ENCODE data around the gene NHSL1. TPM values are rescaled to one million over a fixed set of nuclear protein-coding genes. Genes with fewer than 3 reads are reported as not detected.

The NHSL1 gene
- total RNA-seq (2021; fragmentation: NEBNext Ultra II Directional; extraction: Animal tissue kit (Norgen Biotek cat#: 25700)), result 27.2 and 32.4 TPM in 2 replicates
- 7.2 and 12.5 TPM in 2 replicates for polyA plus RNA-seq (2011; rRNA removed)
- 6.4 TPM for polyA plus RNA-seq (2011; cell fraction: cytosol; rRNA removed)
- polyA plus RNA-seq (2011; cell fraction: nucleus; rRNA removed), result 23.6 TPM
- 12.8 to 15.6 TPM (median 13.8 TPM) in 4 replicates for polyA plus RNA-seq (2012, experiment 1 of 2)
- 6.8 TPM for polyA plus RNA-seq (2012, experiment 2 of 2)
- polyA plus RNA-seq (2013, experiment 1 of 2), result 17.0 TPM
- polyA plus RNA-seq (2013, experiment 2 of 2), result 16.4 TPM
- polyA minus RNA-seq (2011; rRNA and poly(A)+ RNA removed), result 50.6 and 61.0 TPM in 2 replicates
- 24.7 TPM for polyA minus RNA-seq (2011; cell fraction: cytosol; rRNA and poly(A)+ RNA removed)
- polyA minus RNA-seq (2011; cell fraction: nucleus; rRNA and poly(A)+ RNA removed), result 58.6 TPM
- long read RNA-seq, experiment 1, partial matches to known transcripts, result 0 of 8 reads
- long read RNA-seq, experiment 1, other reads (novel, unspliced or antisense), result 7 of 8 reads
- long read RNA-seq, experiment 2, partial matches to known transcripts, result 0 of 2 reads
- long read RNA-seq, experiment 2, other reads (novel, unspliced or antisense), result 2 of 2 reads

DNA sequence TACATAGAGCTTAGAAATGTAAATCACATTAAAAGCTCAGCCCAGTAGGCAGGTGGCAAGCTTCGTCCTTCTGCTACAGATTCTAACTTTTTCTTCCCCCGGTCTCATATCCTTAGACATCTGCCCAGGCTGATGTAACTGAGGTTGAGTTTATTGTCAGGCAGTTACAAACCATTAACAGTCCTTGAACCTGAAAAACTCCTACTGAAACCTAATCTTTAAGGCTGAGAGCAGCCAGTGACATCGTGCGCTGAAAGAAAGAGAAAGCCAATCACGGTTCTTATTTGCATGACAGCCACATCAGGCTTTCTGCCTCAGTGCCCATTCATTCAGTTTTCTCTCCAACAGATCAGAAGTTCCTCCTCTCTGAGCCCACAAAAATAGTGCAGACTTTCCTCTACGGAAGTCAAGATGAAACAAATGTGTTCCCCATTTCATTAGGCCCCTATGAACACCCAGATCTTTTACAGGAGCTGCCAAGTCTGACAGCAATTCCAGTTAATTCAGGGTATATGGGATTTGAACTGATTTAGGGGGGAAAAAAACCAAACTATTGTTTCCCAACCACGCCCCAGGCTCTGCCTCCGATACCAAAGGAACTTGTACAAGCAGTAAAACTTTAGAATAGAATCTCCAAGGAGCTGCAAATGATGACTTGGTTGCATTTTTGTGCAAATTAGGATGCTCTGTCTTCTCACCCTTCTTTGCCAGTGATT, at the start of gene NHSL1:
Gene NHSL1, minus strand, starts transcription at position 192 of the 716 bp plus-strand sequence. CDS start 204 bp downstream, outside the sequence.
- Histone ChIP-seq H3K27ac (ENCODE audit: low read depth, low read length) (peak within 1 kb of the TSS; percentile 56; the same call in 1 of the 2 replicates), H3K9me3 (ENCODE audit: insufficient read depth in 2 of 2, low read depth in 1 of 2, low read length in 1 of 2) (no peaks in the 10 kb centered on the region), H2BK15ac (ENCODE audit: low read length) (no peak within 1 kb of the TSS), H3K4me1 (replicated peaks in 1 of 4; ENCODE audit: control insufficient read depth in 3 of 4, insufficient read depth in 4 of 4, low read length in 3 of 4) (peaks cover 5 to 21% (median 17%) of the 10 kb centered on the region in 4 experiments), H3K23ac (ENCODE audit: insufficient read length) (no peak within 1 kb of the TSS), H2BK20ac (ENCODE audit: low read length) (no peak within 1 kb of the TSS; the same call in 1 of the 2 replicates), H3K36me3 (ENCODE audit: control insufficient read depth in 2 of 4, insufficient read depth in 4 of 4, low read length in 3 of 4) (peaks cover 0 to 17% (median 0%) of the 10 kb centered on the region in 4 experiments; a peak in 3 of 8 replicates), H3K14ac (ENCODE audit: insufficient read length) (no peak within 1 kb of the TSS), H3K4me3 (ENCODE audit: extremely low read depth in 1 of 4, insufficient read depth in 2 of 4, low read depth in 3 of 4, low read length in 4 of 4) (peak within 1 kb of the TSS; percentile 26 to 60 (median 45); a peak in 7 of 8 replicates), H2BK12ac (ENCODE audit: low read depth, low read length) (no peak within 1 kb of the TSS; the same call in 1 of the 2 replicates), H3K4me2 (ENCODE audit: insufficient read depth in 1 of 2, low read depth in 2 of 2, low read length in 2 of 2) (peak within 1 kb of the TSS; percentile 73 to 84), H2BK5ac (ENCODE audit: low read depth, low read length) (peak within 1 kb of the TSS; percentile 55), H2AFZ (ENCODE audit: low read length) (no peak within 1 kb of the TSS), H4K20me1 (replicated peaks in 1 of 2; ENCODE audit: control insufficient read depth in 1 of 2, insufficient read depth in 2 of 2, low read length in 2 of 2) (no peaks in the 10 kb centered on the region), H3K27me3 (replicated peaks in 1 of 4; ENCODE audit: control insufficient read depth in 3 of 4, extremely low read depth in 1 of 4, insufficient read depth in 3 of 4, low read length in 3 of 4) (no peaks in the 10 kb centered on the region), H3K23me2 (ENCODE audit: low read depth, low read length) (peaks cover 6% of the 10 kb centered on the region), H3K79me1 (ENCODE audit: low read depth, low read length) (no peaks in the 10 kb centered on the region; the same call in 1 of the 2 replicates), H3K9ac (replicated peaks in 1 of 4; ENCODE audit: extremely low read depth in 1 of 4, low read depth in 3 of 4, low read length in 3 of 4) (peak within 1 kb of the TSS in 2 of 4 experiments; percentile 25 to 38; a peak in 3 of 7 replicates), H3K18ac (ENCODE audit: extremely low read depth, low read length) (peak within 1 kb of the TSS; percentile 52; the same call in 1 of the 2 replicates), H3K4ac (replicated peaks; ENCODE audit: insufficient read length, low read depth, low read length) (no peak within 1 kb of the TSS), H2BK120ac (replicated peaks; ENCODE audit: low read depth, low read length) (no peak within 1 kb of the TSS), H3K56ac (replicated peaks; ENCODE audit: insufficient read length, low read depth, low read length) (no peak within 1 kb of the TSS), H4K8ac (ENCODE audit: extremely low read depth, insufficient read depth, low read length) (no peak within 1 kb of the TSS), H4K5ac (ENCODE audit: insufficient read length, low read depth, low read length) (no peak within 1 kb of the TSS), H3K79me2 (ENCODE audit: control insufficient read depth in 1 of 2, insufficient read depth in 2 of 2, low read length in 2 of 2) (peaks cover 0 to 31% of the 10 kb centered on the region in 2 experiments; a peak in 3 of 4 replicates), H2AK5ac (ENCODE audit: low read depth, low read length) (peak within 1 kb of the TSS; percentile 55; the same call in 1 of the 2 replicates), H4K91ac (replicated peaks; ENCODE audit: insufficient read length, low read length) (peak within 1 kb of the TSS; percentile 38)
- 6% methylated on average over 8 of the region's 8 CpGs; no CpG with 5 or more reads in 1 of the 2 experiments for WGBS, 2 experiments (ENCODE audit: extremely low coverage in 1 of 2, insufficient coverage in 1 of 2, insufficient read length in 1 of 2, insufficient replicate concordance in 2 of 2, low coverage in 1 of 2, low lambda C conversion rate in 2 of 2, missing lambda C conversion rate in 1 of 2)
- DNase-seq (ENCODE audit: low read depth in 1 of 2, low spot score in 2 of 2) (no peak), FAIRE-seq (peak; percentile 86)
- CTCF ChIA-PET (ENCODE audit: partially characterized antibody), result interaction anchor here (1.1 to 13.8 kb wide), 4 partner anchors 10 to 71 kb away, joined by 3 to 192 read pairs (median 13); no protein-coding TSS in a partner anchor
- POLR2A ChIA-PET (ENCODE audit: partially characterized antibody), result interaction anchor here (1.1 to 3.3 kb wide), 14 partner anchors 9 to 393 kb away, joined by 3 to 20 read pairs (median 4); no protein-coding TSS in a partner anchor
- TF ChIP-seq HDAC2 (IDR thresholded peaks at IDR 0.05; ENCODE audit: borderline replicate concordance in 1 of 2, low read depth in 2 of 2, low read length in 2 of 2) (no peak), SP4 (IDR thresholded peaks at IDR 0.05; ENCODE audit: low read length) (no peak), BRCA1 (IDR thresholded peaks at IDR 0.05; ENCODE audit: low read depth, low read length) (no peak), JUND (IDR thresholded peaks at IDR 0.05; ENCODE audit: low read length) (no peak), YY1 (IDR thresholded peaks at IDR 0.05; ENCODE audit: low read depth, low read length) (no peak), NANOG (IDR thresholded peaks at IDR 0.05; ENCODE audit: insufficient read depth, low read depth, low read length, poor library complexity, severe bottlenecking) (no peak), PHF8 (conservative IDR thresholded peaks at IDR 0.05; ENCODE audit: low read depth, low read length) (no peak)
- TF ChIP-seq, protein P1, sequence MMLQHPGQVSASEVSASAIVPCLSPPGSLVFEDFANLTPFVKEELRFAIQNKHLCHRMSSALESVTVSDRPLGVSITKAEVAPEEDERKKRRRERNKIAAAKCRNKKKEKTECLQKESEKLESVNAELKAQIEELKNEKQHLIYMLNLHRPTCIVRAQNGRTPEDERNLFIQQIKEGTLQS (IDR thresholded peaks at IDR 0.05; ENCODE audit: insufficient read depth, low read depth, low read length), result no peak
